HG03460 (cell line): ENCODE measurements around the gene GAREM2.

Experiments
- ATAC-seq: cut with Tn5 transposase; IDR thresholded peaks from one replicate; pipeline ENCODE4 v1.9.1; 2021; ENCODE audit not compliant: unreplicated experiment

GAREM2 gene

DNA sequence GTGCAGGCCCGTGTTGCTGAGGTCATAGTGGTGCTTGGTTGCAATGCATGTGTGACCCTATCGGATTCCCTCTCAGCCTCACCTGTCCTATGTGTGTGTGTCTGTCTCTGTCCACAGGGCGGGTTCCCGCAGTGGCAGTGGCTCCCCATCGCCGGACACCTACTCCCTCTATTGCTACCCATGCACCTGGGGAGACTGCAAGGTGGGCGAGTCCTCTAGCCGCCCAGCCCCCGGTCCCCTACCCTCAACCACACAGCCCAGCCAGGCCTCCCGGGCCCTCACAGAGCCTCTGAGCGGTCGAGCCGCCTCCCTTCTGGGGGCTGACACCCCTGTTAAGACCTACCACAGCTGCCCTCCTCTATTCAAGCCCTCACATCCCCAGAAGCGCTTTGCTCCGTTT lies 14.2 kb downstream of the GAREM2 start:
- no peak for ATAC-seq

DNA sequence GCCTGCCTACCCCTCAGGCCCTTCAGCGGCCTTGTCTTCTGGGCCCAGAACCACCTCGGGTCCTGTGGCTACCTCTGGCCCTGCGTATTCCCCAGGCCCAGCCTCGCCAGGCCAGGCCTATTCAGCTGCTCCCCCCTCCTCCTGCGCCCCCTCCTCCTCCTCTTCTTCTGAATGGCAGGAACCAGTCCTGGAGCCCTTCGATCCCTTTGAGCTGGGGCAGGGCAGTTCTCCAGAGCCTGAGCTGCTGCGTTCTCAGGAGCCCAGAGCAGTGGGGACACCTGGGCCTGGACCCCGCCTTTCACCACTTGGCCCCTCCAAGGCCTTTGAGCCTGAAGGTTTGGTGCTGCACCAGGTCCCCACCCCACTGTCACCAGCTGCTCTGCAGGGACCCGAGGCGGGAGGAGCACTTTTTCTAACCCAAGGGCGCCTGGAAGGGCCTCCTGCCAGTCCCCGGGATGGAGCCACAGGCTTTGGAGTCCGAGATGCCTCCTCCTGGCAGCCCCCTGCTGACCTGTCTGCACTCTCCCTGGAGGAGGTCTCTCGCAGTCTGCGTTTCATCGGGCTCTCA lies 14.7 kb downstream of the GAREM2 start:
- ATAC-seq, result no peak

DNA sequence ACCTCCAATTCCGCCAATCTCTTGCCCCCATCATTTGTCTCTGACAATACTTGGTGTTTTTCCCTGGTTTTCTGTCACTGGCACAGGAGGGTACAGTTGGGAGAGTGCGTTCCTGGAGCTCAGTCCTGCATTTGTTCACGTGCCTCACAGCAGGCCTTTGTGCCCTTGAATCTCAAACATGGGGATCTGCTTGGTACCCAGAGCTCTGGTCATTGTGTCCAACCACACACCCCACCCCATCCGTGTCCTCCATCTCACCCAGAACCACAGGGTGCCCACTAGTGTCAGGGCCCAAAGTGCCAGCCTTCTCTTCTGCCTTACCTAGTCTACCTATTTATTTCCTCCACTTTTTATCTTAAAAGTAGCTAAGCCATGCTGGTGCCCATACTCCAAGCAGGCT lies 16.2 kb downstream of the GAREM2 start:
- ATAC-seq, result no peak

DNA sequence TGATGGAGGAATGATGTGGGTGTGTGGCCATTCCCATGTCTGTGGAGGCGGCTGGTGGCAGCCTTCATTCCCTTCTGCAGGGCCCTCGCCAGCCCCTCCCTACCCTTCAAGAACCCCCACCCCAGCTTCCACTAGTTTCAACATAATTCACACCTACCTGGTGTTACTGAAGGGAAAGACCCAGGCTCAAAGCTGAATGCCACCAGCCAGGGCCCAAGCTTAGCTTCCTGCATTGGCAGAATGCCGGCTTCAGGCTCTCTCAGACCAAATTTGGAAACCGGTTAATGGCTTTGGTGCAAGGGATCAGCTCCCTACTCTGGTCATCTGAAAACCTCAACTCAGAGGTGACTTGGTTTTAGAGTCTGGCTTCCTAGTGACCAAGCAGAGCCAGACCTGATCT lies 16.9 kb downstream of the GAREM2 start:
- no peak for ATAC-seq

DNA sequence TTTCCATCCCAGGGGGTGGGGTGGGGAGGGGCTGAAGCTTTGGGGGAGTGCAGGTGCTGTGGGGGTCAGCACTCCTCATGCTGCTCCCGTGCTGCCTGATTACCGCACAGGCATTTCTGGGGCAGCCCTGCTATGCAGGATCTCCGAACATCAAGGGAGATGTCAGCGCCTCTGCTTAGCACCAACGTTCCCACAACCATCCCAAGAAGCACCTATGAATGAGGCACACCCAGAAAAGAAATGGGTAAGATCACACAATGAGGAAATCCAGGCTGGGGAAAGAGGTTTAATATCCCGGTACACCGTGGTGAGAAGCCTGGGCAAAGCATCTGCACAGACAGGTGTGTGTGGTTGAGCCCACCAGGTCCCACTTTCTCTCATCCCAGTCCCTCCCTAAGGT lies 17.5 kb downstream of the GAREM2 start:
- ATAC-seq, result no peak

DNA sequence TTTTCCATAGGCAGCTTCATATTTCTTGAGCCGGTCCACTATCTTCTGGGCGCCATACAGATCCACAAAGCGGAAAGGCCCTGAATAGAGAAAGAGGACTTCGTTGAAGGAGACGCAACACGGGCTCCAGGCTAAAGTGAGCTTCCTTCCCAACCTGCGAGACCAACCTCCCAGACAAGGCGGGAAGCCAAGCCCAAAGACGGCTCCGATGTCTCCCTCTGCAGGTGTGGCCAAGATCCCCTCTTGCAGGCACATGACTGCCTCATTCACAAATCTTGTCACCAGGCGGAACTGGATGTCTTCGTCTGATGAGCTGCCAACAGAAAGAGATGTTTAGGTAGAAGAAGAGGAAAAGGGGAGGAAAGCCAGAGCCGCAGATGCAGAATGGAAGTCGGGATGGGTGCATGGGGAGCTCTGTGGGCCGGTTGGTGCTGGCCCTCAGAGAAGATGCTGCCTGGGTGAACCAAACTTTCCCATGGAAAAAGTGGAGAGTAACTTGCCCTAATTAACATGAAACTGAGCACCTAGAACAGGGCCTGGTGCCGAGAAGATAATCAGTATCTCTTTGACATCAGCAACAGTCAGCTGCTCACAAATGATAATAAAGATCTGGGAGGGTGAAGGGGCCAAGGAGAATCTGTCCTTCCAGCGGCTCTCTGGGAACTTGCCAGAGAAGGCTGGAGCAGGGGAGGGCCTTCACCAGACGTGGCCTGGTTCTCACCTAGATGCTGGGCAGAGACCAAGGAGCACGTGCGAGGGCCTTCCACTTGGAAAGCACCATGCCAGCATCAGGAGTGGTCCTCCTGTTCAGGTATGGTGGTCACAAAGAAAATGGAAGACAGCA lies 18.6 kb downstream of the GAREM2 start:
- ATAC-seq, result no peak

DNA sequence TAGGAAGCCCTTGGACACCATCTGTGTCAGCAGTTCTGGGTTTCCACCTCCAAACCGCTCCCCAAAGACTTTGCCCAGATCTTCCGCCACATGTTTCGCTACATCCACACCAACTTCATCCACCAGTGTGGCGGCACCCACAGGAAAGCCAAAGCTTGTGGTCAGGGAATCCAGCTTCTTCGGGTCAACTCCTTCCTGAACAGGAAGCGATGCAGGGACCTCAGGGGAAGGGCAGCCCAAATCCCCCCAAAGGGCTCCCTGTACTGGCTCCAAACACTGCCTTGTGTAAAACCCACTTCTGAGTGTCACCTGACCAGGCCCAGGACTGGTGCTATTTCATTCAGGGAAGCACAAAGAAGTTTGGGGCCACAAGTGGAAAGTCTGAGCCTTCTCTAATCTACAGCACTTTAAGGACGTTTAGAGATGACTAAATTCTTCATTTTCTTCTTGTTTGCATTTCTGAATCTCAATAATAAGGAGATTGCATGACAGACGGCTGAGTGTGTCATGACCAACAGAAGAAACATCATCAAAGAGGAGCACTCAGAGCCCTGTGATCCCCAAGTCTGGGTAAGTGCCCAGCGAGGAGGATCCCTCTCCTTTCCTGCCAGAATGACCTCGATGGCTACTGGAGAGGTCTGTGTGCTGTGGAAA lies 20.8 kb downstream of the GAREM2 start:
- ATAC-seq, result no peak

DNA sequence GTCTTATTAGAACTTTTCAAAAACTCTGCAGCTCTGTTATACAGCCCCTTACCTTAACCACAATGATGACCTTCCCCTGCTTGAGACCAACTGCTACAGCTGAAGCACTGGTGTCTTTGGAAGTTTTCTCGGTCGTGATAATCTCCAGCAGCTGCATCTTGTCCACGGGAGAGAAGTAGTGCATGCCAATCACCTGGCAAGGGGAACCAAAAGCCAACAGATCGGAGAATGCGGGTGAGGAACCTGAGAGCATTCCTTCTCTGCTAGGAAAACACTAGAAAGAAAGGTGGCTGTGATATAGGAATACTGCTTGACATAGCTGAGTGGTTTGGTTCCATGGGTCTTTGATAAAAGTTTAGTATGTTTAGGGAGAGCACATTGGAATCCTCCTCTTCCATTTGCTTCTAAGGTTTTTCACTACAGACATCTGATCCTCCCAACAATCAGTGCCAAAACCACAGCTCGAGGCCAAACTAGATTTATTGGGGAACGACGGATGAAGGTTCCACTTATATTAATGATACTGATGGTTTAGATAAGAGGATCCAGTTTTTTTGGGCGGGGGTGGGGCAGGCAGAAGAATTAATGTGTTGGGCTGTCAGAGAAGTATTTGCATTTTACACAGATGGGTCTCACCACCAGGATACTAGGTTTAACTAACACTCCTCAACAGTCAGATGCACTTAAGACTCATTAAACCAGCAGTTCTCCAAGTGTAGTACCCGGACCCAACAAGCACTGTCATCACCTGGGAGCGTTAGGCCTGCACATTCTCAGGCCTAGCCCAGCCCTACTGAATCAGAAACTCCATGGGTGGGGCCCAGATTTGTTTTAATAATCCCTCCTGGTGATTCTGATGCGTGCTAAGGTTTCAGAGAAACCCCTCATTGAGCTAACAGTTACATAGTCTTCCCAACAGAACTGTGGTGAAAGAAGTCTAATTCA lies 22.4 kb downstream of the GAREM2 start:
- no peak for ATAC-seq

DNA sequence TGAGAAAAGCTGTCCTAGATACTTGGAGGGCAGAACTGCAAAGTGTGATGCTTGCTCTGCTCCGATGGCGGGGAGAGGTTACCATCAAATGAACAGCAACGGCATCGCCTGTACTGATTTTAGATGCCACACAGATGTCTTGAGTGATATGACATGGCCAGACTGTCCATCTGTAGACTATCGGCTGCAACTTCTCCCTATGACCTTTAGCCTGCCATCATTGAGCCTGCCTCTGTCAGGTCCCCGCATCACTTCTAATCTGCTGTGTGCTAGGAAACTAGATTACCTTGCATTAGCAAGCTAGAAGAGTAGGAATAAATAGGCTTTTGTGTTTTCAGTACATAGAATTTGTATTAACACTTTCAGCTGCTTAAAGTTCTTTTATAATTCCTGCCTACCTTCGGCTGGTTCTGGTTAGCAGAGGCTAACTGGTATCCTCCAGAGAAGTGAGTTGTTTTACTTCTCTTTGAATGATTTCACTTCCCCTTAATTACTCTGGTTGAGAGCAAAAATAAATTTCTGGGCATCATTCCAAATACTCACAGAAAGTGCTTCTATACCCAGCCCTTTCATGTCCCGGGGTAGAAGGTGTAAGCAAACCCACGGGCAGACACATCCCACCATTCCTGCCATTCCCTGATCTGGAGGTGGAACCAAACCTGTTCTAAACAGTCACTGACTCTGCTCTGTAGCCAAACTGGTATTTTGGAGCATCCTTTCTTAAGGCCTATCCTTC lies 24.0 kb downstream of the GAREM2 start:
- no peak for ATAC-seq

DNA sequence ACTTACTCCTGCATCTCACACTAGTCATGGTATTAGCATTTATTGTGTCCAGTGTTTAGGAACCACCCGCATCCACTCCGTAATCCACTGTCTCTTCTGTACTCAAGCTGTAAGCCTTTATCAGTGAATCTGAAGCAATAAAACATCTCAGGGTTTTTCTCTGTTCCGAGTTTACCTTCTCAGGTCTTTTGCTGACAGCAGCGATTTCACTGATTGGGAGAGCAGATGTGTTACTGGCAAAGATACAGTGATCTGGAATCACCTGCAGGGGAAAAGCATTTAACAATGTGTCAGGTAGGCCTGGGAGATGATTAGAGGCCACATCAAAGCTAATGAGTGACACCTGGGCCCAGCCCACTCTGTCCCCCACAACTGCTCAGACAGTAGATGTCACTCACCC lies 24.6 kb downstream of the GAREM2 start:
- no peak for ATAC-seq

DNA sequence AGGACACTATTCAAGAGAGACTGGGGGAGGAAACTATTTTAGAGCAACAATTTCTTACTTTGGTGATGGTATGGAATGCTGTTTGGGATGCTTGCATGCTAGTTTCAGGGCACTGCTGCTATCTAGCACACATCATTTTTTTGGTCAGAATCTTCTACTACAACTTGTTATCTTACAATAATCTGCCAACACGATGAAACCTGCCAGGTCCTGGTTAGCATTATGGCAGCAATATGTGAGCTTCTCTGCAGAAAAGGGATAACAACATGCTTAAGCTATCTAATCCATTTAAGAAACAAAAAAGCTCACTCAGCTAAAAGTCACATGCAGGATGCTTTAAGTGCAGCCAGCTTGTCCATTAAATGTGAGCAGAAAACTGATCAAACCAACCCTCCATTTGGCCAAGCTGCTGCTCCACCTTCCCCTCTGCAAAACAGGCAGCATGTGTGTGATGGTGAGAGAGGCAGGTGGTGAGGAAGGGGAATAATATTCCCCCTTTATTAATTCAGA lies 30.1 kb downstream of the GAREM2 start:
- ATAC-seq, result no peak

DNA sequence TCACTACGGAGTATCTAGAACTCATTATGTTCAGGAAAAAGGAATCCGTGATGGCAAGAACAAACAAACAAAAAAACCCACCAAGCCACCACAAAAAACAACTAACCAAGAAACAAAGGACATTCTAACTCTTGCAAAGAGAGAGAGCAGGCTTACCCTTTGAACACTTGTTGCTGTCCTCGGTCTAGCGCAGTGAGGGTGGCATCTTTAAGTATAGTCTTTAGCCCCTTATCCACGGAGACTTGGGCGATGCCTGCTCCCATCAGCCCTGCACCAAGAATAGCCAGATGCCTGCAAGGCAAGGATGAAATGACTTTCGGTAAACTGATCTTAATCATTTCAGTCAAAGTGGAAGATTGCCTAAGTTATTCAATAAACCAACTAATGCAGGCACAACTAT lies 31.0 kb downstream of the GAREM2 start:
- no peak for ATAC-seq

DNA sequence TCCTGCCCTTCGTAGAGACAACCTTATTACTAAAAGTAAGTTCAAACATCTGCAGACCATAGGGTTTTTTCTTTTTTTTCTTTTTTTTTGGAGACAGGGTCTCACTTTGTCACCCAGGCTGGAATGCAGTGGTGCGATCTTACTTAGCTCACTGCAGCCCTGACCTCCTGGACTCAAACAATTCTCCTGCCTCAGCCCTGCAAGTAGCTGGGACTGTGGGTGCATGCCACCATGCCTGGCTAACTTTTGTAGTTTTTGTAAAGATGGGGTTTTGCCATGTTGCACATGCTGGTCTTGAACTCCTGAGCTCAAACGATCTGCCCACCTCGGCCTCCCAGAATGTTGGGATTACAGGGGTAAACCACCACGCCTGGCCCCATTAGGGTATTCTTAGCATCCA lies 39.1 kb downstream of the GAREM2 start:
- no peak for ATAC-seq

DNA sequence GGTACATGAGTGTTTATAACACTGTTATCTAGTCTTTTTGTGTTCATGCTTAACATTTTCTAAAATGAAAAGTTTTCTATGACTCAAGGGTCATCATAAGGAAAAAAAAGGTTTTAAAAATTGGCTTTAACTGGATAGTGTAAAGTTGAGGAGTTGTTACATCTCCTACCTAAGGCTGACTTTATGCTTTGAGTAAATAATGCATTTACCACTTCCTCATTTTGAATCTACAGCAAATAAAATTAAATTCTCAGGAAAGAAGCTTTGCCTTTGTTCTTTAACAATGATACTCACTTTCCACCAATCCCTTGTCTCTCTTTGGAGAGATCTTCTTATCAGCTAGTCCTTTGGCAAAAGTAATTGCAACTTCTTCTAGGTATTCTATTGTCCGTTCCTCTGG lies 41.9 kb downstream of the GAREM2 start:
- no peak for ATAC-seq

DNA sequence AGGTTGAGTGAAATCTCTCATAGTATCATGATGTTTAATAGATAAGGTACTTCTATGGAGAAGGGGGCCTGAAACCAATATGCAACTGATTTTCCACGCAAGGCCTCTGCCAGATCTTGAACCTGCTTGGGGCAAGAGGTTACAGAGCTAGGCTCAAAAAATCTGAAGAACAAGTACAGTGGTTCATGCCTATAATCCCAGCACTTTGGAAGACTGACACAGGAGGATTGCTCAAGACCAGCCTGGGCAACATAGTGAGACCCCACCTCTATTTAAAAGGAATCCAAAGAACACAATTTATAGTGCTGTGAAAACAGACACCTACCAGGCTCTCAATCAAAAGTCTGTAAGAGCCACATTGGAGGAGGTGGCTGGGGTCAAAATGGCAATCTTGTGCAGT lies 42.9 kb downstream of the GAREM2 start:
- no peak for ATAC-seq

DNA sequence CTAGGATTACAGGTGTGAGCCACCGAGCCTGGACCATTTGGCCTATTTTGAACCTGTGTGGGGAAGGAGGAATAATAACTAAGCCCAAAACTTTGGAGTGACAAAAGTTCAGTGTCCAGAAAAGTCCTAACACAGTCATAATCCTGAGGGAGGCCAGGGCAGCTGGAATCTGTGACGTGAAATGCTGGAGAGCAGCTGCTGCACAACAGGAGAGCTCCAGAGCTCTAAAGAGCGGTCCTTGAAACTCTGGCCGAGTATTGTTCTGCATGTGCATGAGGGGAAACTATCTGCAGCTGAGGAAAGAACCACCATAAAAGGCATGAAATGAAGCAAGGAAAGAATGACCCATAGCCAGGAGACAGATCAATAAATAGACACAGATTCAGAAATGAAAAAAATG lies 43.7 kb downstream of the GAREM2 start:
- no peak for ATAC-seq

DNA sequence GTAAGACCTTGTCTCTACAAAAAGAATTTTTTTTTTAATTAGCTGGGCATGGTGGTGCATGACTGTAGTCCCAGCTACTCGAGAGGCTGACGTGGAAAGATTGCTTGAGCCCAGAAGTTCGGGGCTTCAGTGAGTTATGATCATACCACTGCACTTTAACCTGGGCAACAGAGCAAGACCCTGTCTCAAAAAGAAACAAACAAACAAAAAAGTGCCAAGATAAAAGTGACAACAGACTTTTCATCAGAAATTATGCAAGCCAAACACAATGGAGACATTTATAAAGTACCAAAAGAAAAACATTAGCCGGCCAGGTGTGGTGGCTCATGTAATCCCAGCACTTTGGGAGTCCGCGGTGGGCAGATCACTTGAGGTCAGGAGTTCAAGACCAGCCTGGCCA lies 44.8 kb downstream of the GAREM2 start:
- ATAC-seq, result no peak

DNA sequence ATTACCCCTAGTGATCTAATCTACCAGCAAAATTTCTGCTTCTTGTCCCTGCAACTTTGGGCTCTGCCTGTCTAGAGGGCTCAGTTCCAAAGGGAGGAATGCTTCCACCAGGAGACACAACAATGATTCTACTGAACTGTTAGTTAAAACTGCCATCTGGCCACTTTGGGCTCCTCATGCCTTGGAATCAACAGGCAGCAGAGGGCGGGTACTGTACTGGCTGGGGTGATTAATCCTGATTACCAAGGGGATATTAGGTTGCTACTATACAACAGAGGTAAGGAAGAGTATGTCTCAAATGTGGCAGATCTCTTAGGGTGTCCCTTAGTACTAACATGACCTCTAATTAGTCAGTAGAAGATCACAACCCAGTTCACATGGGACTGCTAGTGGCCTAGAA lies 50.1 kb downstream of the GAREM2 start:
- ATAC-seq, result no peak

DNA sequence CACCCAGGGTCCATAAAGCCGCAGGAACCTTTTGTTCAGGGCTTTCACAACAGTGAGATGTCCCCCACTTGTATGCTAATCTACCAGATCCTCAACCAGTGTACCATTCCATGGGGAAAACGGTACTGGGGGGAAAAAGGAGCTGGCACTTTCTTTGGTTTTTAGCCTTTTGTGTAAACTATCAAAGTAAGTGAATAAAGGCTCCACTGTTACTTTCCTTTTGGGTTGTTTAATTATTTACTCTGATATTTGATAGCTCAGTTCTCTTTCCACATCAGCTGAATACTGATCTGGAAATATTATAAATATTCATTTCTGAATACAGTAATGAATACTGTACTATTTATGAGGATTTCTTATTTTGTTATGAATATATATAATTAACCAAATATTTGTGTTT lies 51.2 kb downstream of the GAREM2 start:
- no peak for ATAC-seq

DNA sequence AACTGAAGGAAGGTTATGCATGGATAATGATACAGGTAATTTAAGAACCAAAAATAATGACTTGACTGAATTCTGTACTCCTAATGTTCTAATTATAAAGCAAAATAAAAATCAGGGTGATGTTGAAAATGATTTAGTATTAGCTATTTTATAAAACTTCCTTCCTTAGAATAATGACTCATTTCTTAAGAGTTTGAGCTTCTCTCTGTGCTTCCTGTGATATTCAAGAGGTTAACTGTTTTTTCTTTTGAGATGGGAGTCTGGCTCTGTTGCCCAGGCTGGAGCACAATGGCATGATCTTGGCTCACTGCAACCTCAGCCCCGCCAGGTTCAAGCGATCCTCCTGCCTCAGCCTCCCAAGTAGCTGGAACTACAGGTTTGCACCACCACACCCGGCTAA lies 56.7 kb downstream of the GAREM2 start:
- no peak for ATAC-seq
